ENCODE measurements around the gene APCDD1L. TPM values are rescaled to one million over a fixed set of nuclear protein-coding genes. Genes with fewer than 3 reads are reported as not detected.

APCDD1L gene
- polyA plus RNA-seq, 1 of the 3 experiments (the other 2 are of a cell fraction): 0.99 TPM

GRCh38 chr20:58472273-58473018, 42.8 kb downstream of the APCDD1L start:
- Histone ChIP-seq H3K9me3 (no peaks in the 10 kb centered on the region), H3F3A (replicated peaks; ENCODE audit: insufficient read depth) (peaks cover 11% of the 10 kb centered on the region), H2AFZ (ENCODE audit: low read depth) (no peak overlapping the region), H3K4me2 (peak overlapping the region; percentile 51; the same call in 1 of the 2 replicates), H3K27ac (ENCODE audit: low read depth in 2 of 2, low read length in 1 of 2) (peak overlapping the region; percentile 82 to 90; a peak in 3 of 4 replicates), H4K20me1 (ENCODE audit: insufficient read depth) (no peaks in the 10 kb centered on the region), H3K36me3 (replicated peaks in 1 of 2; ENCODE audit: control insufficient read depth in 1 of 2, insufficient read depth in 2 of 2, low read length in 1 of 2) (no peaks in the 10 kb centered on the region), H3K4me1 (ENCODE audit: control insufficient read depth in 1 of 2, insufficient read depth in 2 of 2, low read depth in 1 of 2, low read length in 1 of 2) (peaks cover 5 to 51% of the 10 kb centered on the region in 2 experiments; a peak in 3 of 4 replicates), H3K9me2 (no peaks in the 10 kb centered on the region), H3K27me3 (ENCODE audit: insufficient read depth) (no peaks in the 10 kb centered on the region), H3K79me2 (ENCODE audit: insufficient read depth) (no peaks in the 10 kb centered on the region), H3K9ac (no peak overlapping the region; the same call in 1 of the 2 replicates), H3K4me3 (ENCODE audit: low read depth in 2 of 2, low read length in 1 of 2) (no peak overlapping the region)
- ChIA-PET POLR2A (interaction anchor here (1.7 kb wide), 1 partner anchor 15 kb away, joined by 9 read pairs; no protein-coding TSS in a partner anchor), CTCF (interaction anchor here (0.9 to 1.8 kb wide), 9 partner anchors 9 to 227 kb away, joined by 3 to 7 read pairs (median 3); partner anchors contain the start of gene VAPB)
- TF ChIP-seq PBX3 (IDR thresholded peaks at IDR 0.05) (no peak), JUND (IDR thresholded peaks at IDR 0.05) (no peak), REST (IDR thresholded peaks at IDR 0.05; ENCODE audit: low read depth, low read length) (no peak), ZBTB33 (IDR thresholded peaks at IDR 0.05; ENCODE audit: borderline replicate concordance, low read depth) (no peak), RFX5 (IDR thresholded peaks at IDR 0.05; ENCODE audit: low read length) (no peak), MAX (IDR thresholded peaks at IDR 0.05; ENCODE audit: low read depth) (no peak), TEAD4 (IDR thresholded peaks at IDR 0.05; ENCODE audit: borderline replicate concordance, insufficient read depth) (no peak), GATA2 (CRISPR knock-in tag; IDR thresholded peaks at IDR 0.05) (no peak), RXRA (IDR thresholded peaks at IDR 0.05; ENCODE audit: borderline replicate concordance, low read depth) (no peak), SMC3 (IDR thresholded peaks at IDR 0.05; ENCODE audit: low read depth, low read length) (no peak), MXI1 (IDR thresholded peaks at IDR 0.05; ENCODE audit: low read depth, low read length) (no peak), IRF3 (IDR thresholded peaks at IDR 0.05; ENCODE audit: low read depth, low read length) (no peak), RAD21 (IDR thresholded peaks at IDR 0.05; ENCODE audit: low read length) (no peak), CHD2 (IDR thresholded peaks at IDR 0.05; ENCODE audit: low read length, partially characterized antibody) (no peak), POLR2AphosphoS5 (IDR thresholded peaks at IDR 0.05; ENCODE audit: low read depth, low read length) (no peak)
- no peak for DNase-seq
- 91% methylated on average over 17 of the region's 20 CpGs for WGBS (ENCODE audit: low lambda C conversion rate)
